CD14-positive monocyte (primary cell): ENCODE results near the gene LSM10. TPM values are rescaled to one million over a fixed set of nuclear protein-coding genes. Genes with fewer than 3 reads are reported as not detected.
A peak's percentile ranks its signal among the peaks of the same experiment; 100 is the strongest.

Source experiments
- DNase-seq, 3 donors: peaks; one replicate each; pipeline ENCODE4 v3.0.0-alpha.2; 2011 to 2022
- H2AFZ ChIP-seq: 2 replicates; pipeline ENCODE4 v1.6.0; 2012; ENCODE audit warnings: mild to moderate bottlenecking, low read depth, low read length, inconsistent platforms; ENCODE audit not compliant: insufficient read depth, poor library complexity, severe bottlenecking
- H3K27ac ChIP-seq, 2 donors: 1 replicate in 1 of 2; 2 replicates in 1 of 2; pipeline ENCODE4 v1.5.1; 2012 to 2013; ENCODE audit warnings: low read length in 2 of 2, control low read depth in 1 of 2, inconsistent platforms in 1 of 2, low read depth in 1 of 2, mild to moderate bottlenecking in 1 of 2
- H3K27me3 ChIP-seq, 2 donors: one replicate each; pipeline versions ENCODE4 v1.6.0 to v1.6.1; 2011 to 2013; ENCODE audit warnings: low read length in 2 of 2; ENCODE audit not compliant: control insufficient read depth in 2 of 2, insufficient read depth in 2 of 2
- H3K36me3 ChIP-seq, 2 donors: replicated peaks in 1 of 2; 1 replicate in 1 of 2; 2 replicates in 1 of 2; pipeline versions ENCODE4 v1.5.1 to v1.6.1; 2012 to 2013; ENCODE audit warnings: low read length in 2 of 2, control low read depth in 1 of 2, inconsistent platforms in 1 of 2, mild to moderate bottlenecking in 1 of 2; ENCODE audit not compliant: insufficient read depth in 2 of 2, control insufficient read depth in 1 of 2
- H3K4me1 ChIP-seq, 2 donors: 1 replicate in 1 of 2; 2 replicates in 1 of 2; pipeline versions ENCODE4 v1.5.1 to v1.6.1; 2012 to 2013; ENCODE audit warnings: low read length in 2 of 2, control low read depth in 1 of 2, inconsistent platforms in 1 of 2, mild to moderate bottlenecking in 1 of 2, moderate library complexity in 1 of 2; ENCODE audit not compliant: insufficient read depth in 2 of 2, control insufficient read depth in 1 of 2
- H3K4me2 ChIP-seq: replicated peaks from 2 replicates; pipeline ENCODE3; 2012; ENCODE audit warnings: low read length, moderate library complexity, mild to moderate bottlenecking; ENCODE audit not compliant: poor library complexity, severe bottlenecking; ENCODE audit errors: extremely low read depth
- H3K4me3 ChIP-seq, 3 experiments: fragments of 200-600 bp in 1 of 3; sonication (generic) in 1 of 3; replicated peaks in 1 of 3; 1 replicate in 2 of 3; 2 replicates in 1 of 3; pipeline ENCODE4 v1.5.1; 2011 to 2013; ENCODE audit warnings: low read length in 3 of 3, mild to moderate bottlenecking in 3 of 3, control low read depth in 2 of 3, low read depth in 2 of 3, inconsistent platforms in 1 of 3, moderate library complexity in 1 of 3
- H3K79me2 ChIP-seq: 2 replicates; pipeline ENCODE4 v1.6.0; 2012; ENCODE audit warnings: mild to moderate bottlenecking, control low read depth, inconsistent platforms, low read length, moderate library complexity; ENCODE audit not compliant: insufficient read depth
- H3K9ac ChIP-seq: 2 replicates; pipeline ENCODE4 v1.6.0; 2017; ENCODE audit warnings: low read length, mild to moderate bottlenecking; ENCODE audit not compliant: insufficient read depth, poor library complexity, severe bottlenecking
- H3K9me3 ChIP-seq, 2 donors: replicated peaks in 1 of 2; 1 replicate in 1 of 2; 2 replicates in 1 of 2; pipeline versions ENCODE4 v1.5.1 to v1.6.1; 2012 to 2013; ENCODE audit warnings: low read length in 2 of 2, control low read depth in 1 of 2; ENCODE audit not compliant: control insufficient read depth in 1 of 2, insufficient read depth in 1 of 2
- H4K20me1 ChIP-seq: 2 replicates; pipeline ENCODE4 v1.6.0; 2012; ENCODE audit warnings: mild to moderate bottlenecking, low read length, control low read depth, moderate library complexity; ENCODE audit not compliant: insufficient read depth
- H3K27ac Mint-ChIP-seq, 7 donors: one replicate each; pipeline ENCODE4 v1.8.0; 2020; ENCODE audit warnings: mild to moderate bottlenecking in 7 of 7, mixed read lengths in 7 of 7, moderate library complexity in 6 of 7, inconsistent platforms in 2 of 7
- H3K27me3 Mint-ChIP-seq, 3 donors: one replicate each; pipeline ENCODE4 v1.8.0; 2021 to 2022; ENCODE audit warnings: low read depth in 3 of 3, mild to moderate bottlenecking in 3 of 3, mixed read lengths in 3 of 3, moderate library complexity in 3 of 3, inconsistent platforms in 1 of 3
- H3K36me3 Mint-ChIP-seq, 2 donors: one replicate each; pipeline ENCODE4 v1.8.0; 2020; ENCODE audit warnings: mixed read lengths in 2 of 2, inconsistent platforms in 1 of 2, mild to moderate bottlenecking in 1 of 2
- H3K4me1 Mint-ChIP-seq: one replicate; pipeline ENCODE4 v1.8.0; 2020; ENCODE audit warnings: mild to moderate bottlenecking, mixed read lengths
- H3K4me3 Mint-ChIP-seq, 2 donors: one replicate each; pipeline ENCODE4 v1.8.0; 2020; ENCODE audit warnings: mild to moderate bottlenecking in 2 of 2, mixed read lengths in 2 of 2, moderate library complexity in 1 of 2
- H3K9me3 Mint-ChIP-seq, 7 donors: one replicate each; pipeline ENCODE4 v1.8.0; 2020 to 2022; ENCODE audit warnings: mixed read lengths in 7 of 7, mild to moderate bottlenecking in 6 of 7, moderate library complexity in 6 of 7, inconsistent platforms in 2 of 7
- WGBS: methylation state at CpG from one replicate; pipeline ENCODE4 v1.1.5; 2013; ENCODE audit warnings: missing lambda C conversion rate; ENCODE audit not compliant: insufficient coverage; 5-methylcytosine and 5-hydroxymethylcytosine counted together
- intact Hi-C, 2 donors: fragments of 100-400 bp; cut with micrococcal nuclease; formaldehyde crosslinking; loops; one replicate each; pipeline versions ENCODE4 v1.15.0 to v1.15.1; 2023
- polyA plus RNA-seq, 3 donors: library from polyadenylated mRNA; depleted of rRNA in 1 of 3; unstranded in 2 of 3; stranded (reverse) in 1 of 3; fragments of 300-500 nt in 2 of 3; fragments of >200 nt in 1 of 3; fragmentation: Illumina TruSeq in 2 of 3; gene quantifications; 1 replicate in 2 of 3; 2 replicates in 1 of 3; pipeline ENCODE4 v1.2.3, GENCODE V29; 2012 to 2021
- TF ChIP-seq, protein P1 (sequence below): fragments of 200-600 bp; IDR thresholded peaks from one replicate; pipeline ENCODE4 v1.8.0; 2022; ENCODE audit warnings: antibody characterized with exemption, mild to moderate bottlenecking

Gene LSM10
- polyA plus RNA-seq, 3 donors = 91.4 to 234 (median 224) TPM

DNA sequence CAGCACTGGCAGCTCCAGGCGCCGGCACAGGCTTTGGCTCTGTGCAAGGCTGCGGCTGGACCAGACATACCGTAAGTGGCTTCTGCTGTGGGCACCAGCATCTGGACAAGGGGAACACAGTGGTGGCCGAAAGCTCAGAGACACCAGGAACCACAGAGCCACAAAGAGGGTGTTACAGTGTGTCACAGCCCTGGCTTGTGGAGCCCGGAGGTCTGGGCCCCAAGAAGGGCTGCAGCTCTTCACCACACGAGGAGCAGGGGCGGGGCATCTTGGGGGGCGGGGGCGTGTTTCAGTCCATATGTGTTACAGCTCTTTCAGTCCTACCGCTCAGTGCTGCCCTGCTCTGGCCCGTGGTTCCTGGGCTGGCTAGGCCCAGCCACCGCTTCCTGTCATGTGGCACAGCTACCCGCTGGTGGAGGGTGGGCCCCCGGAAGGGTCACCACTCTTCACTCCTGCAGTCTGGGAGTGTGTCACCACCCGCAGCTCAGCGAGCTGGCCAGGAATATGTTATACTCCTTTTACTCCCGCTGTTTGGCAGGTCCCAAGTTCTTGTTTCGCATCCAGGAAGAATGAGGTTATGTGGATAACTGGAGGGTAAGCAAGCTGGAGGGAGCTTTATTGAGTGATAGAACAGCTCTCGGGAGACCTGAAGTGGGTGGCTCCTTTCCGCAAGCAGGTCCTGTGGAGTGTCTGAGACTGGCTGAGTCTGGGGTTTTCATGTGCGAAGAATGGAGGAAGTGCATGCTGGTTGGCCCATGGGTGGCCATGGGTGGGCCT lies 3.3 kb upstream of the LSM10 start:
- Mint-ChIP-seq H3K36me3 (peaks cover 3 to 7% of the 10 kb centered on the region in 2 donors), H3K27me3 (peaks cover 0 to 7% (median 0%) of the 10 kb centered on the region in 3 donors), H3K4me1 (peaks cover 35% of the 10 kb centered on the region), H3K4me3 (peak overlapping the region; percentile 80 to 91), H3K9me3 (peaks cover 0 to 9% (median 2%) of the 10 kb centered on the region in 7 donors), H3K27ac (peak overlapping the region; percentile 94 to 97 (median 96))
- H2AFZ ChIP-seq = peak overlapping the region; percentile 84
- peak overlapping the region; percentile 39 to 75 (median 56) for H3K4me3 ChIP-seq
- 22% methylated on average over 19 of the region's 22 CpGs for WGBS
- H3K9ac ChIP-seq = peak overlapping the region; percentile 71
- peak overlapping the region; percentile 73 for H3K4me2 ChIP-seq
- no peaks in the 10 kb centered on the region for H4K20me1 ChIP-seq
- H3K4me1 ChIP-seq = peaks cover 32 to 41% of the 10 kb centered on the region in 2 donors
- DNase-seq = peak; percentile 89 to 95 (median 94)
- no peaks in the 10 kb centered on the region for H3K9me3 ChIP-seq
- TF ChIP-seq, protein P1, sequence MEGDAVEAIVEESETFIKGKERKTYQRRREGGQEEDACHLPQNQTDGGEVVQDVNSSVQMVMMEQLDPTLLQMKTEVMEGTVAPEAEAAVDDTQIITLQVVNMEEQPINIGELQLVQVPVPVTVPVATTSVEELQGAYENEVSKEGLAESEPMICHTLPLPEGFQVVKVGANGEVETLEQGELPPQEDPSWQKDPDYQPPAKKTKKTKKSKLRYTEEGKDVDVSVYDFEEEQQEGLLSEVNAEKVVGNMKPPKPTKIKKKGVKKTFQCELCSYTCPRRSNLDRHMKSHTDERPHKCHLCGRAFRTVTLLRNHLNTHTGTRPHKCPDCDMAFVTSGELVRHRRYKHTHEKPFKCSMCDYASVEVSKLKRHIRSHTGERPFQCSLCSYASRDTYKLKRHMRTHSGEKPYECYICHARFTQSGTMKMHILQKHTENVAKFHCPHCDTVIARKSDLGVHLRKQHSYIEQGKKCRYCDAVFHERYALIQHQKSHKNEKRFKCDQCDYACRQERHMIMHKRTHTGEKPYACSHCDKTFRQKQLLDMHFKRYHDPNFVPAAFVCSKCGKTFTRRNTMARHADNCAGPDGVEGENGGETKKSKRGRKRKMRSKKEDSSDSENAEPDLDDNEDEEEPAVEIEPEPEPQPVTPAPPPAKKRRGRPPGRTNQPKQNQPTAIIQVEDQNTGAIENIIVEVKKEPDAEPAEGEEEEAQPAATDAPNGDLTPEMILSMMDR = no peak
- intact Hi-C loops = loop anchor here in 1 of 2 donors (5.0 kb wide), 1 partner anchor 39 kb away; no protein-coding TSS in a partner anchor
- H3K27ac ChIP-seq = peak overlapping the region; percentile 79 to 95
- H3K27me3 ChIP-seq = no peaks in the 10 kb centered on the region
- no peaks in the 10 kb centered on the region for H3K36me3 ChIP-seq
- peaks cover 26% of the 10 kb centered on the region for H3K79me2 ChIP-seq

- Mint-ChIP-seq H3K36me3 (peaks cover 3 to 11% of the 10 kb centered on the region in 2 donors), H3K27ac (peak overlapping the region; percentile 89 to 97 (median 96)), H3K27me3 (peaks cover 0 to 7% (median 0%) of the 10 kb centered on the region in 3 donors), H3K4me1 (peaks cover 35% of the 10 kb centered on the region), H3K9me3 (peaks cover 0 to 8% (median 2%) of the 10 kb centered on the region in 7 donors), H3K4me3 (peak overlapping the region; percentile 31 to 91)
- peaks cover 33 to 45% of the 10 kb centered on the region in 2 donors for H3K4me1 ChIP-seq
- peak overlapping the region; percentile 71 for H3K9ac ChIP-seq
- DNase-seq = no peak
- H3K27me3 ChIP-seq = no peaks in the 10 kb centered on the region
- H3K79me2 ChIP-seq = peaks cover 31% of the 10 kb centered on the region
- WGBS = 86% methylated on average over 10 of the region's 10 CpGs
- peak overlapping the region in 2 of 3 experiments; percentile 25 to 75 for H3K4me3 ChIP-seq
- TF ChIP-seq, protein P1 = no peak
- peak overlapping the region; percentile 73 for H3K4me2 ChIP-seq
- intact Hi-C loops = loop anchor here in 1 of 2 donors (5.0 kb wide), 1 partner anchor 38 kb away; no protein-coding TSS in a partner anchor
- no peaks in the 10 kb centered on the region for H3K9me3 ChIP-seq
- H3K27ac ChIP-seq = peak overlapping the region; percentile 51 to 95
- no peaks in the 10 kb centered on the region for H3K36me3 ChIP-seq
- H4K20me1 ChIP-seq = no peaks in the 10 kb centered on the region
- peak overlapping the region; percentile 84 for H2AFZ ChIP-seq
These were observed 2.8 kb upstream of the LSM10 start for GRCh38 chr1:36400514-36400824.
